ENCODE results near the gene TDO2.

DNA sequence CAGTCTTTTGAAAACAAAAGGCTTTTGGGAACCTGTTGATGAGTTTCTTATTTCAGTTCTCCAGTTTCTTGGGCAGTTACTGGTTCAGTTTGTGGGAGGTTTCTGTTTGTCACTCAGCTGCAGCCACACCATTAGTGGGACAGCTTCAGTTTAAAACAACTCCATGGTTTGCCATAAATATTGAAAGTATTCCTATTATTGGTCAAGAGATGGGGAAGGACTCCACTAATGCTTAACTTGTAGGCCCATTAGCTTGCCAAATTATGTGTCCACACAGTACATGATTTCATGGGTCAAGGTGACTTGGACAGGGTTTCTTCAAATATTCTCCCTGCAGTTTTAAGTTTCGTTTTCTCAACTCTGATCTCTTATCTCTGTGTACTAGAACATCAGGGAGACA, 21.9 kb upstream of the TDO2 start:
- TF ChIP-seq, protein P1, sequence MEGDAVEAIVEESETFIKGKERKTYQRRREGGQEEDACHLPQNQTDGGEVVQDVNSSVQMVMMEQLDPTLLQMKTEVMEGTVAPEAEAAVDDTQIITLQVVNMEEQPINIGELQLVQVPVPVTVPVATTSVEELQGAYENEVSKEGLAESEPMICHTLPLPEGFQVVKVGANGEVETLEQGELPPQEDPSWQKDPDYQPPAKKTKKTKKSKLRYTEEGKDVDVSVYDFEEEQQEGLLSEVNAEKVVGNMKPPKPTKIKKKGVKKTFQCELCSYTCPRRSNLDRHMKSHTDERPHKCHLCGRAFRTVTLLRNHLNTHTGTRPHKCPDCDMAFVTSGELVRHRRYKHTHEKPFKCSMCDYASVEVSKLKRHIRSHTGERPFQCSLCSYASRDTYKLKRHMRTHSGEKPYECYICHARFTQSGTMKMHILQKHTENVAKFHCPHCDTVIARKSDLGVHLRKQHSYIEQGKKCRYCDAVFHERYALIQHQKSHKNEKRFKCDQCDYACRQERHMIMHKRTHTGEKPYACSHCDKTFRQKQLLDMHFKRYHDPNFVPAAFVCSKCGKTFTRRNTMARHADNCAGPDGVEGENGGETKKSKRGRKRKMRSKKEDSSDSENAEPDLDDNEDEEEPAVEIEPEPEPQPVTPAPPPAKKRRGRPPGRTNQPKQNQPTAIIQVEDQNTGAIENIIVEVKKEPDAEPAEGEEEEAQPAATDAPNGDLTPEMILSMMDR (IDR thresholded peaks at IDR 0.05), result no peak
- TF ChIP-seq POLR2A (IDR thresholded peaks at IDR 0.05) (no peak), POLR2AphosphoS5 (IDR thresholded peaks at IDR 0.05) (no peak)

All from breast epithelium (tissue), 3 donors.